Fibroblast of lung (primary cell): ENCODE data around the gene ARHGEF12. TPM values are rescaled to one million over a fixed set of nuclear protein-coding genes. Genes with fewer than 3 reads are reported as not detected.

Source experiments
- DNase-seq, 2 donors: peaks; one replicate each; pipeline versions ENCODE4 v3.0.0 to v3.0.0-alpha.2; 2010; ENCODE audit warnings: low read depth in 2 of 2
- H2AFZ ChIP-seq: 2 replicates; pipeline ENCODE4 v1.5.1; 2012; ENCODE audit warnings: low read length, control low read depth, inconsistent platforms
- H3K27ac ChIP-seq: 2 replicates; pipeline ENCODE4 v1.5.1; 2011; ENCODE audit warnings: low read length, control low read depth; ENCODE audit not compliant: insufficient read depth
- H3K27me3 ChIP-seq: 2 replicates; pipeline ENCODE4 v1.5.1; 2011; ENCODE audit warnings: mild to moderate bottlenecking, low read length; ENCODE audit not compliant: control insufficient read depth, insufficient read depth
- H3K36me3 ChIP-seq: 2 replicates; pipeline ENCODE4 v1.5.1; 2011; ENCODE audit warnings: low read length; ENCODE audit not compliant: control insufficient read depth, insufficient read depth
- H3K4me1 ChIP-seq: 2 replicates; pipeline ENCODE4 v1.5.1; 2011; ENCODE audit warnings: low read length; ENCODE audit not compliant: control insufficient read depth, insufficient read depth; ENCODE audit errors: extremely low read depth
- H3K4me2 ChIP-seq: 2 replicates; pipeline ENCODE4 v1.5.1; 2011; ENCODE audit warnings: low read length, control low read depth; ENCODE audit not compliant: insufficient read depth; ENCODE audit errors: extremely low read depth
- H3K4me3 ChIP-seq, 4 experiments: fragments of 200-600 bp in 1 of 4; sonication (generic) in 1 of 4; replicated peaks in 1 of 4; 2 replicates each; pipeline ENCODE4 v1.5.1; 2011 to 2016; ENCODE audit warnings: low read length in 4 of 4, low read depth in 3 of 4, mild to moderate bottlenecking in 3 of 4, control low read depth in 2 of 4, inconsistent platforms in 1 of 4, mixed read lengths in 1 of 4; ENCODE audit not compliant: insufficient read depth in 1 of 4; ENCODE audit errors: control extremely low read depth in 1 of 4
- H3K79me2 ChIP-seq: 2 replicates; pipeline ENCODE4 v1.5.1; 2012; ENCODE audit warnings: mild to moderate bottlenecking, low read length, inconsistent platforms; ENCODE audit not compliant: control insufficient read depth, insufficient read depth
- H3K9ac ChIP-seq: 2 replicates; pipeline ENCODE4 v1.5.1; 2011; ENCODE audit warnings: mild to moderate bottlenecking, low read length, control low read depth; ENCODE audit not compliant: insufficient read depth
- H3K9me3 ChIP-seq: 2 replicates; pipeline ENCODE4 v1.5.1; 2012; ENCODE audit warnings: low read depth, low read length; ENCODE audit not compliant: control insufficient read depth, insufficient read depth
- H4K20me1 ChIP-seq: 2 replicates; pipeline ENCODE4 v1.5.1; 2011; ENCODE audit warnings: low read length; ENCODE audit not compliant: control insufficient read depth, insufficient read depth; ENCODE audit errors: extremely low read depth
- CTCF ChIP-seq, 2 donors: IDR thresholded peaks in 1 of 2; conservative IDR thresholded peaks in 1 of 2; 1 replicate in 1 of 2; 2 replicates in 1 of 2; pipeline ENCODE4 v1.5.1; 2011 to 2012; ENCODE audit warnings: low read length in 2 of 2, control low read depth in 1 of 2, inconsistent platforms in 1 of 2, low read depth in 1 of 2, mild to moderate bottlenecking in 1 of 2
- EZH2 ChIP-seq: IDR thresholded peaks from 2 replicates; pipeline ENCODE4 v1.5.1; 2012; ENCODE audit warnings: low read length, control low read depth, mild to moderate bottlenecking; ENCODE audit errors: missing control alignments
- polyA plus RNA-seq, 2 donors: library from polyadenylated mRNA; depleted of rRNA in 1 of 2; stranded (reverse) in 1 of 2; unstranded in 1 of 2; fragments of >200 nt; gene quantifications; 2 replicates each; pipeline ENCODE4 v1.2.1, GENCODE V29; 2011 to 2012; ENCODE audit warnings: missing spikeins in 1 of 2
- total RNA-seq: library from RNA; depleted of rRNA; stranded (reverse); fragments of >200 nt; gene quantifications from 2 replicates; pipeline ENCODE4 v1.2.1, GENCODE V29; 2014

The ARHGEF12 gene
- total and polyA plus RNA-seq, 2 donors (not counting 1 experiment from before 2014, with no cell fraction given): 63.1 to 141 TPM

- H3K27me3 ChIP-seq: no peaks in the 10 kb centered on the region
- no peak overlapping the region for H3K4me3 ChIP-seq
- no peaks in the 10 kb centered on the region for H3K9me3 ChIP-seq
- no peak overlapping the region for H2AFZ ChIP-seq
- H3K4me1 ChIP-seq: peaks cover 7% of the 10 kb centered on the region
- peaks cover 89% of the 10 kb centered on the region for H3K79me2 ChIP-seq
- no peaks in the 10 kb centered on the region for H3K36me3 ChIP-seq
- no peak overlapping the region for H3K9ac ChIP-seq
- no peak overlapping the region for H3K27ac ChIP-seq
- no peaks in the 10 kb centered on the region for H4K20me1 ChIP-seq
- peak overlapping the region; percentile 8 for H3K4me2 ChIP-seq
- TF ChIP-seq CTCF (conservative IDR thresholded peaks at IDR 0.05 in 1 of 2, IDR thresholded peaks at IDR 0.05 in 1 of 2; ENCODE audit: low read depth in 1 of 2, low read length in 2 of 2) (no peak), EZH2 (no peak)
- peak; percentile 39 to 69 for DNase-seq
Measured at GRCh38 chr11:120385110-120385509, 48.9 kb downstream of the ARHGEF12 start.

GRCh38 chr11:120385655-120386054, 49.4 kb downstream of the ARHGEF12 start:
- no peak for DNase-seq

GRCh38 chr11:120386318-120386717, 50.1 kb downstream of the ARHGEF12 start:
- H3K4me2 ChIP-seq: no peak overlapping the region
- H3K9ac ChIP-seq: no peak overlapping the region

More at GRCh38 chr11:120385655-120386054, 49.4 kb downstream of the ARHGEF12 start:
- Histone ChIP-seq H3K4me1 (peaks cover 5% of the 10 kb centered on the region), H3K27ac (no peak overlapping the region), H3K36me3 (no peaks in the 10 kb centered on the region), H3K4me2 (no peak overlapping the region), H3K4me3 (no peak overlapping the region), H2AFZ (no peak overlapping the region), H3K9me3 (no peaks in the 10 kb centered on the region), H3K27me3 (no peaks in the 10 kb centered on the region), H3K79me2 (peaks cover 89% of the 10 kb centered on the region), H3K9ac (no peak overlapping the region), H4K20me1 (no peaks in the 10 kb centered on the region)
- TF ChIP-seq EZH2: no peak
- no peak for TF ChIP-seq CTCF (conservative IDR thresholded peaks at IDR 0.05 in 1 of 2, IDR thresholded peaks at IDR 0.05 in 1 of 2; ENCODE audit: low read depth in 1 of 2, low read length in 2 of 2)

More at GRCh38 chr11:120386318-120386717, 50.1 kb downstream of the ARHGEF12 start:
- Histone ChIP-seq H3K27ac (no peak overlapping the region), H4K20me1 (no peaks in the 10 kb centered on the region), H3K4me1 (peaks cover 5% of the 10 kb centered on the region), H3K79me2 (peaks cover 88% of the 10 kb centered on the region), H3K27me3 (no peaks in the 10 kb centered on the region), H3K9me3 (no peaks in the 10 kb centered on the region), H3K36me3 (no peaks in the 10 kb centered on the region), H2AFZ (no peak overlapping the region), H3K4me3 (no peak overlapping the region)
- no peak for DNase-seq
- no peak for TF ChIP-seq CTCF (conservative IDR thresholded peaks at IDR 0.05 in 1 of 2, IDR thresholded peaks at IDR 0.05 in 1 of 2; ENCODE audit: low read depth in 1 of 2, low read length in 2 of 2)
- no peak for TF ChIP-seq EZH2
